HPDE6-E6E7 (cell line): ENCODE data around the gene VPS37D.
"Not testable (repeated sequence)": the region's sequence is repeated elsewhere in the genome, so short reads cannot be mapped to it uniquely, and the experiment has no call there.

Experiments used
- DNase-seq: peaks from one replicate; pipeline ENCODE4 v3.0.0; 2011; ENCODE audit warnings: missing footprints; ENCODE audit errors: extremely low spot score

VPS37D gene

GRCh38 chr7:73646785-73647724 lies 20.6 kb upstream of the VPS37D start:
- DNase-seq, result no peak

GRCh38 chr7:73647725-73648592 lies 19.7 kb upstream of the VPS37D start:
- no peak for DNase-seq

- DNase-seq, result no peak
Measured at GRCh38 chr7:73648593-73649332, 18.9 kb upstream of the VPS37D start.

DNA sequence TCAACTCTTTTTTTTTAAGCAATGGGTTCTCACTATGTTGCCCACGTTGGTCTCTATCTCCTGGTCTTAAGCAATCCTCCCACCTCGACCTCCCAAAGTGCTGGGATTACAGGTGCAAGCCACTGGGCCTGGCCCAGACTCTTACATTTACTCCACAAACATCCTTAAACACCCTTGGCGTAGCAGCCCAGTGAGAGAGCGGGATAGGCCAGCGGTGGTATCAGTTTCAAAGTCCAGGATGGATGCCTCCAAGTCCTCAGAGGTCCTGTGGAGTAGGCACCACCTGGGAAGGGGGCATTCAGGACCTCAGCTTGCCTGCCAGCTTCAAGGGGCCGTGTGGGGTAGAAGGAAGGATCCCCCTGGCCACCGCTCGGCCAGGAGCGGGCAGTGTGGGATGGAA lies 18.1 kb upstream of the VPS37D start:
- DNase-seq, result no peak

- DNase-seq, result no peak
Measured at GRCh38 chr7:73650524-73650923, 17.1 kb upstream of the VPS37D start.

- DNase-seq, result no peak
Measured at GRCh38 chr7:73652541-73652949, 15.1 kb upstream of the VPS37D start.

DNA sequence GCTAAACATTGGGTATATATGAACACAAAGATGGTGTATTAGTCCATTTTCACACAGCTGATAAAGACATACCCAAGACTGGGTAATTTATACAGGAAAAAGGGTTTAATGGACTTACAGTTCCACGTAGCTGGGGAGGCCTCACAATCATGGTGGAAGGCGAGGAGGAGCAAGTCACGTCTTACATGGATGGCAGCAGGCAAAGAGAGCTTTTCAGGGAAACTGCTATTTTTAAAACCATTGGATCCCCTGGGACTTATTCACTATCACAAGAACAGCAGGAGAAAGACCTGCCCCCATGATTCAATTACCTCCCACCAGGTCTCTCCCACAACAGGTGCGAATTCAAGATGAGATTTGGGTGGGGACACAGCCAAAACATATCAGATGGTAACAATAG lies 12.3 kb upstream of the VPS37D start:
- not testable (repeated sequence) for DNase-seq

DNA sequence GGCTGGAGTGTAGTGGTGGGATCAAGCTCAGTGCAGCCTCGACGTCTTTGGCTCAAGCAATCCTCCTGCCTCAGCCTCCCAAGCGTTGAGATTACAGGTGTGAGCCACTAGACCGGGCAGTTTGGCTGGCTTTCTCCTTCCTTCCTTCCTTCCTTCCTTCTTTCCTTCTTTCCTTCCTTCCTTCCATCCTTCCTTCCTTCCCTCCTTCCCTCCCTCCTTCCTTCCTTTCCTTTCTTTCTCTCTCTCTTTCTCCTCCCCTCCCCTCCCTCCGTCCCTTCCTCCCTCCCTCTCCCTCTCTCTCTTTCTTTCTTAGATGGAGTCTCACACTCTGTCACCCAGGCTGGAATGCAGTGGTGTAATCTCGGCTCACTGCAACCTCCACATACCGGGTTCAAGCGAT lies 7.6 kb upstream of the VPS37D start:
- DNase-seq, result no peak

GRCh38 chr7:73660594-73660993 lies 7.0 kb upstream of the VPS37D start:
- not testable (repeated sequence) for DNase-seq

DNA sequence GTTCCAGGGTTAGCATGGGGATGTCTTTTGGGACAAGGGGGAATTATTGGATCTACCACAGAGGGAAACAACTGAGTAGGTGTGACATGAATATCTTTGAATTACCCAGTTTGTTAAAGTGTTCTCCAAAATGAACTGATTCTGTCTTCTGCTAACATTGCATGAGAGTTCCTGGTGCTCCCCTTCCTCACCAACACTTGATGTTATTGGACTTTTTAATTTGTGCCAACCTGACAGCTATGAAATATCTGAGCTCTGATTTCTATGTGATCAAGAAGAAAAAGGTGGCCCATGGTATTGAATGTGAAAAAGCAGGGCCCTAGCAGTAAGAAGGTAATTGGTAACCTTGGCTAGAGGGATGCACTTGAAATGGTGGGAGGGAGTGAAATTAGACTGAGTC lies 4.6 kb upstream of the VPS37D start:
- DNase-seq, result no peak

DNA sequence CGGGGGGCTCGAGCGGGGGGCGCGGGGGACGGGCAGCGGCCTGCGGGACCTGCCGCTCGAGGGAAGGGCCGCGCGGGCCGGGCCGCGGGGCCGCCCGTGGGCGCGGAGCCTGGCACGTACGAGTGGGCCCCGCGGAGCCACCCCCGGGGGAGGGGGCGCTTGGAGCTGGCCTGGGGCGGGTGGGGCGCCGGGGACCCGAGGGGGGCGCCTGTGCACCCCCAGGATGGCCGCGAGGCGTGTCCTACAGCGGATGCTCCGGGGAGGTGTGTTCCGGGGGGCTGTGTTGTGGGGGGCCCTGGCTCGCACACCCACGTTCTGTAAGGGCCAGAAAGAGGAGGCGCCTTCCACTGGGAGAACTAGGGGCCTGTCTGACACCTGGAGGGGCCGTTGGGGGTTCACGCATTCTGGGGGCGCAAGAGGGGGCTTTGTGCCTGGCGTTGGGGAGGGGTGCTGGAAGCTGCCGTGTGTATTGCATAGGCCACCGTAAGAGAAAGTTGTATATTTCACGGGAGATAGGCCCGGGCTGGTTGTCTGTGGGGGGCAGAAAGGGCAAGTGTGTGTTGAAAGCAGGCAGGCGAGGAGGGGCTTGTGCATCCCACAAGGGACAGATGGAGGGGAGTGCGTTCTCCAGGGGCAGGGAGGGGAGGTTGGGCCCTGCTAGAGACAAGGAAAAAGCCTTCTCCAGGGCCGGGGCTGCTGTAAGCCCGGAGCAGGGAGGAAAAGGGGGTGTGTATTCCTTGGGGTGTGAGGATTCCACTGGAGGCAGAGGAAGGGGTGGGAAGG lies 663 bp downstream of the VPS37D start:
- DNase-seq, result no peak

DNA sequence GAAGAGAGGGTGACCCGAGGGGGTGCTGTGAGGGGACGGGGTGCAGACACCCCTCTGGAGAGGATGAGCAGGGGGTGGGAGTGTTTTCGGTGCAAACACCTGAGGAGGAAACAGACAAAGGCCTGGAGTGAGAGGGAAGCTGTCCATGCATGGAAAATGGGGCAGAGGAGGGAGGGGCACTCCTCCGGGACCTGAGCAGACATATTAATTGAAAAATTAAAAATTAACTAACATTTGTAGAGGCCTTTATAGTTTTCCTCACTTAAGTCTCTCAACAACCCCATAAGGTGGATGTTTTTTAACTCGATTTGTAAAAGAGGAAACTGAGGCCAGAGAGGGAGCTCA lies 1.2 kb downstream of the VPS37D start:
- DNase-seq, result no peak

GRCh38 chr7:73669288-73669701 lies 1.7 kb downstream of the VPS37D start:
- DNase-seq, result no peak

GRCh38 chr7:73669858-73670385 lies 2.3 kb downstream of the VPS37D start:
- DNase-seq, result no peak

GRCh38 chr7:73671322-73671661 lies 3.7 kb downstream of the VPS37D start:
- DNase-seq, result no peak

GRCh38 chr7:73671857-73672445 lies 4.3 kb downstream of the VPS37D start:
- no peak for DNase-seq

DNA sequence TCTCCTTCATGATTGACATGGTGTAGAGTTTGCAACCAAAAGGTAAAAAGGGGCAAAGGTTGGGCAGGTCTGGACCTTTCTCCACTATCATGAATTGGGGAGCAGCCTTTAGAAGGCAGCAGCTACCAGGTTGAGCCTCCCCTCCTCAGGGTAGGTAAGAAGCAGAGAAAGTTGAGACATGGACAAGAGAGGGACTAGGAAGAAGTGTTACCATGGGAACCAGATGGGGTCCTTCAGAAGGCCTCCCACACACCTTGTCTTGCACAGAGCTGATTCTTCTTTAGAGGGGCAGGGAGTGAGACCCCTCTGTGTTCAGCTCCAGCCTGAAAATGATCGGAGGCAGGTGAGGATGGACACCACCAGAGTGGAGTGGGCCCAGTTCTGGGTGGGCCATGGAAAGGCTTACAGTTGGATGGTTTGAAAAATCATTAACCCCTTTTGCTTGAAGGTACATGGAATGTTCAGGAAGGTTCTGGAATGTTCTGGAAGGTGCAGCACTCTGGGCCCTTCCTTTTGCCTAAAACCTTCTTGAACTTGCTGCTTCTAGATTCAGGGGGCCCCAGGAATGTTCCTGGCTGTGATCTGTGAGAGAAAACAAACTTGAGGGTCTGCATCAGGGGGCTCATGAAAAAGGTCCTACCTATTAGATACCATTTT lies 7.0 kb downstream of the VPS37D start:
- no peak for DNase-seq

- not testable (repeated sequence) for DNase-seq
Measured at GRCh38 chr7:73676062-73676461, 8.4 kb downstream of the VPS37D start.

DNA sequence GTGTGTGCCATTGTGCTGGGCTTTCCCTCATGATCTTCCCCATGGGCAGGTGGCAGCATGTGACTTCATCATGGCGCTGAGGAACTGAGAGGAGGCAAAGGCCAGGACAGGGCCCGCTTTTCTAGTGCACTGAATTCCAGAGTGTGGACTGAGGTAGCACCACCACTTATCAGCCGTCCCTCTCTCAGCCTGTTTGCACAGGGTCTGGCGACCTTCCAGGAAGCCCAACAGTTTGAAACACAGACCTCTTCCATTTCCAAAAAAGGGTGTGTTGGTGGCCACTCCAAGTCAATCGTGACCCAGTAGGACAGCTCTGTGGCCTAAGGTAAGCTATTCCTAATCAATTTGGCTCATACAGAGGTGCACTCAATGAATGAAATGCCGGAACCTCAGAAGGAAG lies 11.2 kb downstream of the VPS37D start:
- no peak for DNase-seq

GRCh38 chr7:73679709-73680108 lies 12.1 kb downstream of the VPS37D start:
- no peak for DNase-seq
